Stimulated activated effector memory CD8-positive, alpha-beta T cell treated with anti-CD3 and anti-CD28 coated beads, Interleukin-12 subunit alpha, Interleukin-12 subunit beta, amount 100 ng/mL, for 72 hours (primary cell): ENCODE measurements around the gene TNFRSF13B.
"Not testable (repeated sequence)": the region's sequence is repeated elsewhere in the genome, so short reads cannot be mapped to it uniquely, and the experiment has no call there.

Experiments used
- ATAC-seq: fragments of 150-1000 bp; cut with Tn5 transposase; 2 replicates; pipeline ENCODE4 v1.10.0; 2021
- DNase-seq, 2 donors: peaks; one replicate each; pipeline ENCODE4 v3.0.0; 2021 to 2022; ENCODE audit warnings: low spot score in 2 of 2
- H3K27ac Mint-ChIP-seq: one replicate; pipeline ENCODE4 v1.8.0; 2022; ENCODE audit warnings: mild to moderate bottlenecking, mixed read lengths
- H3K36me3 Mint-ChIP-seq: one replicate; pipeline ENCODE4 v1.8.0; 2022; ENCODE audit warnings: mild to moderate bottlenecking, mixed read lengths
- H3K4me1 Mint-ChIP-seq: one replicate; pipeline ENCODE4 v1.8.0; 2022; ENCODE audit warnings: mixed read lengths
- H3K4me3 Mint-ChIP-seq: one replicate; pipeline ENCODE4 v1.8.0; 2022; ENCODE audit warnings: mild to moderate bottlenecking, mixed read lengths
- H3K9me3 Mint-ChIP-seq: one replicate; pipeline ENCODE4 v1.8.0; 2022; ENCODE audit warnings: mixed read lengths

TNFRSF13B gene

GRCh38 chr17:16971458-16972338 lies at the start of gene TNFRSF13B:
TSS of gene TNFRSF13B (minus strand) at chr17:16972118. CDS start at chr17:16972075, 43 bp downstream.
- Mint-ChIP-seq H3K4me1 (peaks cover 9% of the 10 kb centered on the region), H3K36me3 (no peaks in the 10 kb centered on the region), H3K4me3 (no peak within 1 kb of the TSS), H3K27ac (peak within 1 kb of the TSS; percentile 39), H3K9me3 (no peaks in the 10 kb centered on the region)
- ATAC-seq = peak; percentile 28
- no peak for DNase-seq

- Mint-ChIP-seq H3K9me3 (no peaks in the 10 kb centered on the region), H3K4me3 (no peak overlapping the region), H3K4me1 (peaks cover 21% of the 10 kb centered on the region), H3K36me3 (no peaks in the 10 kb centered on the region), H3K27ac (no peak overlapping the region)
- ATAC-seq (no peak), DNase-seq (no peak)
Measured at GRCh38 chr17:17021194-17021863, 49.4 kb upstream of the TNFRSF13B start.

- H3K9me3 Mint-ChIP-seq = no peaks in the 10 kb centered on the region
- H3K4me3 Mint-ChIP-seq = no peak overlapping the region
- DNase-seq (no peak), ATAC-seq (no peak)
- no peaks in the 10 kb centered on the region for H3K36me3 Mint-ChIP-seq
- H3K4me1 Mint-ChIP-seq = peaks cover 26% of the 10 kb centered on the region
- H3K27ac Mint-ChIP-seq = no peak overlapping the region
Measured at GRCh38 chr17:17020821-17021193, 48.9 kb upstream of the TNFRSF13B start.

GRCh38 chr17:17019891-17020456 lies 48.1 kb upstream of the TNFRSF13B start:
- Mint-ChIP-seq H3K36me3 (no peaks in the 10 kb centered on the region), H3K4me1 (peaks cover 34% of the 10 kb centered on the region), H3K4me3 (no peak overlapping the region), H3K27ac (peak overlapping the region; percentile 38), H3K9me3 (no peaks in the 10 kb centered on the region)
- ATAC-seq (no peak), DNase-seq (no peak)

GRCh38 chr17:17019430-17019762 lies 47.5 kb upstream of the TNFRSF13B start:
- H3K4me3 Mint-ChIP-seq = no peak overlapping the region
- no peaks in the 10 kb centered on the region for H3K9me3 Mint-ChIP-seq
- H3K36me3 Mint-ChIP-seq = no peaks in the 10 kb centered on the region
- no peak for ATAC-seq
- DNase-seq = no peak
- H3K4me1 Mint-ChIP-seq = peaks cover 35% of the 10 kb centered on the region
- H3K27ac Mint-ChIP-seq = peak overlapping the region; percentile 92

- peaks cover 35% of the 10 kb centered on the region for H3K4me1 Mint-ChIP-seq
- H3K4me3 Mint-ChIP-seq = no peak overlapping the region
- peak overlapping the region; percentile 92 for H3K27ac Mint-ChIP-seq
Measured at GRCh38 chr17:17018612-17019429, 46.9 kb upstream of the TNFRSF13B start.

GRCh38 chr17:17018021-17018441 lies 46.1 kb upstream of the TNFRSF13B start:
- H3K9me3 Mint-ChIP-seq = no peaks in the 10 kb centered on the region
- no peak for ATAC-seq
- H3K27ac Mint-ChIP-seq = peak overlapping the region; percentile 92
- no peak for DNase-seq
- no peaks in the 10 kb centered on the region for H3K36me3 Mint-ChIP-seq
- peaks cover 35% of the 10 kb centered on the region for H3K4me1 Mint-ChIP-seq
- no peak overlapping the region for H3K4me3 Mint-ChIP-seq

More at GRCh38 chr17:17018612-17019429, 46.9 kb upstream of the TNFRSF13B start:
- no peaks in the 10 kb centered on the region for H3K9me3 Mint-ChIP-seq
- ATAC-seq (no peak), DNase-seq (no peak)
- H3K36me3 Mint-ChIP-seq = no peaks in the 10 kb centered on the region

- Mint-ChIP-seq H3K9me3 (no peaks in the 10 kb centered on the region), H3K4me1 (peaks cover 35% of the 10 kb centered on the region), H3K4me3 (no peak overlapping the region), H3K36me3 (no peaks in the 10 kb centered on the region), H3K27ac (peak overlapping the region; percentile 92)
- no peak for ATAC-seq
- DNase-seq = no peak
Measured at GRCh38 chr17:17017343-17018014, 45.6 kb upstream of the TNFRSF13B start.

GRCh38 chr17:17016199-17017197 lies 44.6 kb upstream of the TNFRSF13B start:
- H3K4me3 Mint-ChIP-seq, H3K9me3 Mint-ChIP-seq, H3K36me3 Mint-ChIP-seq, DNase-seq: not testable (repeated sequence)
- Mint-ChIP-seq H3K4me1 (peaks cover 35% of the 10 kb centered on the region), H3K27ac (peak overlapping the region; percentile 92)
- peak; percentile 35 for ATAC-seq

- Mint-ChIP-seq H3K4me1 (peaks cover 35% of the 10 kb centered on the region), H3K4me3 (no peak overlapping the region), H3K27ac (no peak overlapping the region), H3K9me3 (no peaks in the 10 kb centered on the region), H3K36me3 (no peaks in the 10 kb centered on the region)
- ATAC-seq = no peak
- no peak for DNase-seq
Measured at GRCh38 chr17:17015230-17015629, 43.3 kb upstream of the TNFRSF13B start.

- H3K4me3 Mint-ChIP-seq, H3K27ac Mint-ChIP-seq, H3K9me3 Mint-ChIP-seq, H3K36me3 Mint-ChIP-seq, ATAC-seq, DNase-seq: not testable (repeated sequence)
- H3K4me1 Mint-ChIP-seq = peaks cover 35% of the 10 kb centered on the region
Measured at GRCh38 chr17:17014748-17015124, 42.8 kb upstream of the TNFRSF13B start.

- peaks cover 35% of the 10 kb centered on the region for H3K4me1 Mint-ChIP-seq
Measured at GRCh38 chr17:17013828-17014747, 42.2 kb upstream of the TNFRSF13B start.

More at GRCh38 chr17:17013828-17014747, 42.2 kb upstream of the TNFRSF13B start:
- not testable (repeated sequence) for H3K4me3 Mint-ChIP-seq, H3K27ac Mint-ChIP-seq, ATAC-seq, DNase-seq, H3K36me3 Mint-ChIP-seq, H3K9me3 Mint-ChIP-seq
